CD4-positive, alpha-beta T cell (primary cell): ENCODE data around the gene CCDC85A. TPM values are rescaled to one million over a fixed set of nuclear protein-coding genes. Genes with fewer than 3 reads are reported as not detected.
A peak's percentile ranks its signal among the peaks of the same experiment; 100 is the strongest.
"Not testable (repeated sequence)": the region's sequence is repeated elsewhere in the genome, so short reads cannot be mapped to it uniquely, and the experiment has no call there.

Source experiments
- ATAC-seq: fragments of 200-7000 bp; cut with Tn5 transposase; one replicate; pipeline ENCODE4 v1.10.0; 2022; ENCODE audit warnings: mild to moderate bottlenecking; ENCODE audit not compliant: poor library complexity
- CTCF ChIA-PET: fragments of 350-600 bp; sonication (Branson Sonifier 250); formaldehyde crosslinking; loops from one replicate; lab custom pipeline; 2021; ENCODE audit warnings: antibody characterized with exemption, inconsistent platforms; lab: Charles Lee
- POLR2A ChIA-PET: fragments of 350-600 bp; sonication (Branson Sonifier 250); formaldehyde crosslinking; loops from one replicate; lab custom pipeline; 2021; ENCODE audit warnings: antibody characterized with exemption, inconsistent platforms; lab: Charles Lee
- DNase-seq, 14 experiments: peaks; one replicate each; pipeline ENCODE4 v3.0.0-alpha.2; 2013 to 2020; ENCODE audit warnings: mixed read lengths in 2 of 14
- H3K27ac ChIP-seq, 2 donors: one replicate each; pipeline versions ENCODE4 v1.5.1 to v1.7.0; 2013; ENCODE audit warnings: low read length in 2 of 2, low read depth in 1 of 2, mild to moderate bottlenecking in 1 of 2
- H3K27me3 ChIP-seq, 2 experiments: 1 replicate in 1 of 2; 2 replicates in 1 of 2; pipeline versions ENCODE4 v1.6.1 to v1.7.0; 2013; ENCODE audit warnings: low read length in 2 of 2, control low read depth in 1 of 2, mild to moderate bottlenecking in 1 of 2, moderate library complexity in 1 of 2; ENCODE audit not compliant: insufficient read depth in 2 of 2, control insufficient read depth in 1 of 2
- H3K36me3 ChIP-seq: one replicate; pipeline ENCODE4 v1.6.1; 2013; ENCODE audit warnings: low read length, control low read depth; ENCODE audit not compliant: insufficient read depth
- H3K4me1 ChIP-seq: one replicate; pipeline ENCODE4 v1.6.1; 2013; ENCODE audit warnings: low read length, control low read depth; ENCODE audit not compliant: insufficient read depth
- H3K4me3 ChIP-seq: one replicate; pipeline ENCODE4 v1.5.1; 2013; ENCODE audit warnings: mild to moderate bottlenecking, low read length, moderate library complexity
- H3K9me3 ChIP-seq, 2 experiments: 1 replicate in 1 of 2; 2 replicates in 1 of 2; pipeline versions ENCODE4 v1.6.1 to v1.7.0; 2013; ENCODE audit warnings: low read length in 2 of 2, mild to moderate bottlenecking in 2 of 2, control low read depth in 1 of 2, moderate library complexity in 1 of 2; ENCODE audit not compliant: control insufficient read depth in 1 of 2, insufficient read depth in 1 of 2
- H3K27ac Mint-ChIP-seq: one replicate; pipeline ENCODE4 v1.8.0; 2020; ENCODE audit warnings: mixed read lengths
- H3K27me3 Mint-ChIP-seq: one replicate; pipeline ENCODE4 v1.8.0; 2021; ENCODE audit warnings: mixed read lengths
- H3K36me3 Mint-ChIP-seq: one replicate; pipeline ENCODE4 v1.8.0; 2021; ENCODE audit warnings: low read depth, mixed read lengths
- H3K4me1 Mint-ChIP-seq: one replicate; pipeline ENCODE4 v1.8.0; 2021; ENCODE audit warnings: low read depth, mixed read lengths
- H3K4me3 Mint-ChIP-seq: one replicate; pipeline ENCODE4 v1.8.0; 2020; ENCODE audit warnings: mild to moderate bottlenecking, mixed read lengths
- H3K9me3 Mint-ChIP-seq: one replicate; pipeline ENCODE4 v1.8.0; 2020; ENCODE audit warnings: mixed read lengths
- CTCF ChIP-seq: fragments of 200-600 bp; IDR thresholded peaks from one replicate; pipeline ENCODE4 v1.8.0; 2022; ENCODE audit warnings: antibody characterized with exemption, mild to moderate bottlenecking
- intact Hi-C, 2 experiments: fragments of 100-400 bp; cut with DNase I in 1 of 2; cut with micrococcal nuclease in 1 of 2; formaldehyde crosslinking; loops; one replicate each; pipeline versions ENCODE4 v1.15.1 to v1.9.0; 2023 to 2025; cut with DNase I, micrococcal nuclease
- polyA plus RNA-seq, 2 donors: library from polyadenylated mRNA; unstranded; fragments of 120-200 nt; gene quantifications; one replicate each; pipeline ENCODE4 v1.2.1, GENCODE V29; 2013
- total RNA-seq, 174 experiments: library from RNA in 2 of 174; stranded (reverse) in 2 of 174; gene quantifications; one replicate each; pipeline ENCODE4 v1.2.3 and lab custom pipeline; 2021 to 2026

Gene CCDC85A
- total RNA-seq (not detected), total RNA-seq (lab: John Stamatoyannopoulos, UW) (0 to 0.17 (median 0) reads per million in 172 experiments)
- polyA plus RNA-seq (2013, experiment 1 of 2): not detected
- 0.10 TPM for polyA plus RNA-seq (2013, experiment 2 of 2)

GRCh38 chr2:56183643-56184499, at the start of gene CCDC85A:
TSS of gene CCDC85A (plus strand) at chr2:56183990. CDS start at chr2:56184625, 635 bp downstream.
- DNase-seq: peak in 13 of 14 experiments; percentile 5 to 58 (median 37)
- H3K27ac ChIP-seq: no peak within 1 kb of the TSS
- H3K4me3 ChIP-seq: peak within 1 kb of the TSS; percentile 10
- no peak within 1 kb of the TSS for H3K27ac Mint-ChIP-seq
- H3K9me3 Mint-ChIP-seq: no peaks in the 10 kb centered on the region
- H3K4me3 Mint-ChIP-seq: peak within 1 kb of the TSS; percentile 66
- POLR2A ChIA-PET: no interaction called here
- H3K9me3 ChIP-seq: peaks cover 0 to 9% of the 10 kb centered on the region in 2 experiments
- peaks cover 39 to 58% of the 10 kb centered on the region in 2 experiments for H3K27me3 ChIP-seq
- H3K4me1 Mint-ChIP-seq: peaks cover 4% of the 10 kb centered on the region
- CTCF ChIA-PET: interaction anchor here (0.5 kb wide), 1 partner anchor 1720 kb away, joined by 5 read pairs; no protein-coding TSS in a partner anchor
- intact Hi-C loops: loop anchor here in 1 of 2 experiments (5.0 kb wide), 1 partner anchor 1333 kb away; no protein-coding TSS in a partner anchor
- peak; percentile 51 for ATAC-seq
- H3K36me3 ChIP-seq: no peaks in the 10 kb centered on the region
- peak; percentile 55 for TF ChIP-seq CTCF
- H3K27me3 Mint-ChIP-seq: peaks cover 81% of the 10 kb centered on the region
- H3K36me3 Mint-ChIP-seq: no peaks in the 10 kb centered on the region
- H3K4me1 ChIP-seq: peaks cover 8% of the 10 kb centered on the region

- DNase-seq (no peak), ATAC-seq (no peak)
- Histone ChIP-seq H3K36me3 (no peaks in the 10 kb centered on the region), H3K27me3 (no peaks in the 10 kb centered on the region), H3K4me3 (no peak overlapping the region), H3K9me3 (no peaks in the 10 kb centered on the region), H3K27ac (no peak overlapping the region), H3K4me1 (no peaks in the 10 kb centered on the region)
- no peak overlapping the region for H3K4me3 Mint-ChIP-seq
- H3K4me1 Mint-ChIP-seq: no peaks in the 10 kb centered on the region
- intact Hi-C loops: loop anchor here in 1 of 2 experiments (5.0 kb wide), 1 partner anchor 418 kb away; no protein-coding TSS in a partner anchor
- no peaks in the 10 kb centered on the region for H3K9me3 Mint-ChIP-seq
- no peaks in the 10 kb centered on the region for H3K36me3 Mint-ChIP-seq
- no peak overlapping the region for H3K27ac Mint-ChIP-seq
- POLR2A ChIA-PET: no interaction called here
- CTCF ChIA-PET: no interaction called here
- H3K27me3 Mint-ChIP-seq: no peaks in the 10 kb centered on the region
- TF ChIP-seq CTCF: no peak
Measured at GRCh38 chr2:56134861-56135260, 48.9 kb upstream of the CCDC85A start.

- H3K27ac Mint-ChIP-seq, H3K4me1 ChIP-seq, H3K27me3 ChIP-seq, intact Hi-C loops, H3K9me3 ChIP-seq, POLR2A ChIA-PET, H3K27me3 Mint-ChIP-seq, CTCF ChIA-PET, H3K36me3 ChIP-seq, ATAC-seq, H3K4me3 Mint-ChIP-seq, H3K27ac ChIP-seq, DNase-seq, H3K9me3 Mint-ChIP-seq, H3K4me1 Mint-ChIP-seq, H3K4me3 ChIP-seq, H3K36me3 Mint-ChIP-seq: not testable (repeated sequence)
Measured at GRCh38 chr2:56142497-56143061, 41.2 kb upstream of the CCDC85A start.
